SW 1271 (cell line): ENCODE results near the gene SYNGR4.

Experiments used
- DNase-seq, 2 experiments: peaks; one replicate each; lab custom pipeline; 2025; lab: John Stamatoyannopoulos, UW

Gene SYNGR4

DNA sequence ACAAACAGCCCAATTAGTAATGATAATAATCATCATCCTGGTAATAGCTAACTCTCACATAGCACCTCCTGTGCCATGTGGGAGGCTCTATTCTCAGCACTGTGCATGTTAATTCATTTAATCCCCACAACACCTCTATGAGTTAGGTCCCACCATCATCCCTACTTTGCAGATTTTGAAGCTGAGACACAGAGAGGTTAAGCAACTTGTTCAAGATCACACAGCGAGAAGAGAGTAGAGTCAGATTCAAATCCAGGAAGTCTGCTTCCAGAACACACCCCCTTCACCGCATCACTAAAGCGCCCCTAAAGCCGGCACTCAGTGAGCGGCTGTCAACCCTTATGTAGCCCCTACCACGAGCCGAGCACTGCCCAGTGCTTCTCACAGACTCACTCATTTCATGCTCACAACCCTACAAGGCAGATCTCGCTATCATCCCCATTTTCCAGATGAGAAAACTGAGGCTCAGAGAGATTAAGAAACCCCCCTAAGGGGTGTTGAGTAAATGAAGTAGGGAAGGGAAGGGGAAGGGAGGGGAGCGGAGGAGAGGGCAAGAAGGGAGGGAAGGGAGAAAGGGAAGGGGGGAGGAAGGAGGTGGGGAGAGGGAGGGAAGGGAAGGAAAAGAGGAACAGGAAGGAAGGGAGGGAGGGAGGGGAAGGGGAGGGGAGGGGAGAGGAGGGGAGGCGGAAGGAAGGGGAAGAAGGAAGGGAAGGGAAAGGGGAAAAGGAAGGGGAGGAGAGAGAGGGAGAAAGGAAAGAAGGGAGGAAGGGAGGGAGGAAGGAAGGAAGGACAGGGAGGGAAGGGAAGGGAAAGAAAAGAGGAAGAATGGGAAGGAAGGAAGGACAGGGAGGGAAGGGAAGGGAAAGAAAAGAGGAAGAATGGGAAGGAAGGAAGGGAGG is 22.4 kb upstream of the SYNGR4 start:
- no peak for DNase-seq

DNA sequence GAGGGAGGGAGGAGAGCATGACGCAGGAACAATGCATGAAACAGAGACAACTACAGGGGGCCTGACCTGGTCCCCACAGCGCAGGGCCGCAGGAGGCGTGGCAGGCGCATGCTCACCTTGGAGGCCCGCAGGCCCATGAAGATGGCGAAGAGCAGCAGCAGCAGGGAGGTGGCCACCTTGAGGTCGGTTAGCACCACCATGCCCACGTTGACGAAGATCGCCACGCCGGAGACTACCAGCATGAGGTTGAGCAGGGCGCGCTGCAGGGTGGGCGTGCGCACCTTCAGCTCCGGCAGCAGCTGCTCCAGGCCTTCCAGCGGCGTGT is 21.8 kb upstream of the SYNGR4 start:
- no peak for DNase-seq

DNA sequence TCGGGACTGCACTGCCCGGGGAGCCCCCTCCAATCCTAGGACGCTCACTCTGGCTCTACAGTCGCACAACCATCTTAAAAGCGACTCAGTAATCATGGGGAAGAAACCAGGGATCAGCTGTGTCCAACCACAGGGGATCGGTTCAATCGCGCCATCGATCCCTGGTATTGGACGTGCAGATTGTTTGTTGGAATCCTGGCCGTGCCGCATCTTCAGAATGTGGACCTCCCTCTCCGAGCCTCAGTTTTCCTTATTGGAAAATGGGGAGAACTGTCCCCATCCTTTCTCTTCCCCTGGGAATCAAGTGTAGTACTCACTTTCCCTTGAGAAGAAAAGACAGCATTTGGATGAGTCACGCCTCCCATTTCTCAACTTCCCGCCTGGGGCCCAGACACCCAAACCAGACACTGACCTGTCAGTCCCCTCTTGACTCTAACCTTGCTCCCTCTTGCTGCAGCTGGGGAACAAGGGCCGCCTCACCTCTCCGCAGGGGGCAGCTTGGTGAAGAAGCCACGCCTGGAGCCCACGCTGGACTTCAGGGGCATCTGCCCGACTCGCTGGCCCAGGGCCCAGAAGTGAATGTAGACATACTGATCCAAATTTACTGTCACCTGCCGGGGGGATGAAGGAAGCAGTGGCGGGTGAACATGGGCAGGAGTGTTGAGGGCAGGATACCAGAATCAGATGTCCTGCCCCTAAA is 21.2 kb upstream of the SYNGR4 start:
- DNase-seq, result no peak

DNA sequence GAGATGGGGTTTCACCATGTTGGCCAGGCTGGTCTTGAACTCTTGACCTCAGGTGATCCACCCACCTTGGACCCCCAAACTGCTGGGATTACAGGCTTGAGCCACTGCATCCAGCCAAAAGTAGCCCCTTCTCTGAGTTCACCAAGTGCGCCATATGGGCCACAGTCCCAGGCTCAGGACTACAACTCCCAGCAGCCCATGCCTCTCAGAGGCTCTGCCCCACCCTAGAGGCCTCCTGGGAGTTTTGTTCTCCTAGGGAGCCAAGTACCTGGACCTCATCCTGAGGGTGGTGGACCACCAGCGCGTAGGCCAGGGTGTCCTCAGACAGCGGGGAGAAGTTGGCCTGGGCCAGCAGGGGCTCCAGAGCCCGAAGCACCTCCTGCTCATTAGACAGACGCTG is 19.3 kb upstream of the SYNGR4 start:
- DNase-seq, result no peak

DNA sequence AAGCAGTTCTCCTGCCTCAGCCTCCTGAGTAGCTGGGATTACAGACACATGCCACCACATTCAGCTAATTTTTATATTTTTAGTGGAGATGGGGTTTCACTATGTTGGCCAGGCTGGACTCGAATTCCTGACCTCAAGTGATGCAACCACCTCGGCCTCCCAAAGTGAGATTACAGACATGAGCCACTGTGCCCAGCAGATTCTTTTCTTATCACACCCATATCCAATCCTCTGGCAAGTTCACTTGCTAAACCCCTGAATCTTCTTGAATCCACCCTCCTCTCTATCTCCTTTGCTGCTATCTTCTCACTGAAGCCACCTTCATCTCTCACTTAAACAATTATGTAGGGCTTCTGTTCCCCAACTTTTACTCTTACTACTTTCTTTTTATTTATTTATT is 18.0 kb upstream of the SYNGR4 start:
- no peak for DNase-seq

DNA sequence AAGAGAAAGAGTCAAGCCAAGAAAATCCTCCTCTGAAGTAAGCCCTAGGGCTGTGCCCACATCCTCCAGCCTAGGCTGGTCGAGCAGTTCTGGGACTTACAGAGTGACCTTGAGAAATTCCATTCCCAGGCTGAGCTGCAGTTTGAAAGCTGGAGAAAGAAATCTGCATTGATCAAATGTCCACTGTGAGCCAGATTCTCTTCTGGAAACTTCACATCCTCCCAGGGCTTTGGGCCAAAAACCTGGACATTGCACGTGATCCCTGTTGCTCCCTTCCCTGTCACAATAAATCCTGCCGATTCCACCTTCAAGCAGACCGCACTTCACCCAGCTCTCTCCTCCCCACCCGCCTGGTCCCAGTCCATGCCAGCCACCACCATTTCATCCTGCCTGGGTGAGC is 16.1 kb upstream of the SYNGR4 start:
- no peak for DNase-seq

DNA sequence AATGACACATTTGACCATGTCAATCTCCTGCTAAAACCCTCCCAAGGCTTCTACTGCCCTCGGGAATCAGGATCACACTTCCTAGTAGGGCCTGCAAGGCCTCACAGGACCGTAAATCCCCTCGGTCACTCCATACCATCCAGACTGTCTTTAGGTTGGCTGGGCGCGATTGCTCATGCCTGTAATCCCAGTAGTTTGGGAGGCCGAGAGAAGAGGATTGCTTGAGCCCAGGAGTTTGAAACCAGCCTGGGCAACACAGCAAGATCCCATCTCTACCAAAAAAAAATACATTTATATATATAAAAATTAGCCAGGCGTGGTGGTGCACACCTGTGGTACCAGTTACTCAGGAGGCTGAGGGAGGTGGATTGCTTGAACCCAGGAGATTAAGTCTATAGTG is 15.4 kb upstream of the SYNGR4 start:
- DNase-seq, result no peak

DNA sequence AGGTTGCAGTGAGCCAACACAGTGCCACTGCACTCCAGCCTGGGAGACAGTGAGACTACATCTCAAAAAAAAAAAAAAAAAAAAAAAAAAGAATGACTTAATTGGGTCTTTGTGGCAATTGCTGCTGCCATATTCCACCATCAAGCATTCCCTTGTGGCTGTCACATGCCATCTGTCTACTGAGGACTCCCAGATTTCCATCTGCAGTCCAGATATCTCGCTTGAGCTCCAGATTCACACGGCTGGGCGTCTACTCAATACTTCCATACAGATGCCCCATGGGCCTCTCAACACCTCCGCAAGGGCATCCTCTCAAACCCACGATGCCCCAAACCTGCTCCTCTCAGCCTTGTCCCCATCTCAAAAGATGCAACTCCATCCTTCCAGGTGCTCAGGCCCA is 13.3 kb upstream of the SYNGR4 start:
- DNase-seq, result no peak

DNA sequence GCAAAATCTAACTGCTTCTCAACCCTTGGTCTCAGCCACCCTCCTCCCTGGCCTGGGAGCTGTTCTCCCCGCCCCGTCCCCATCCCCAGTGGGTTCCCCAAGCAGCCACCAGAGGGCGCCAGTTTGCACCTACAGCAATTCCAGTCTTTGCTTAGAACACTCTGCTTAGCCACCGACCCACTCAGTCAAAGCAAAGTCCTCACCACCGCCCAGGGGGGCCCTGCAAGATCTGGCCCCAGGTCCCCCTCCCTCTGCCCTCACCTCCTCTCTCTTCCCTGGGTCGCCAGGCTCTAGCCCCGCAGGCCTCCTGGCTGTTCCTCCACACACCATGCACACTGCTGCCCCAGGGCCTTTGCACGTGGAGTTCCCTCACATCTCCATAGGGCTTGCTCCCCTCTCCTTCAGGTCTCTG is 12.8 kb upstream of the SYNGR4 start:
- DNase-seq, result peak in 1 of 2 experiments; percentile 21

DNA sequence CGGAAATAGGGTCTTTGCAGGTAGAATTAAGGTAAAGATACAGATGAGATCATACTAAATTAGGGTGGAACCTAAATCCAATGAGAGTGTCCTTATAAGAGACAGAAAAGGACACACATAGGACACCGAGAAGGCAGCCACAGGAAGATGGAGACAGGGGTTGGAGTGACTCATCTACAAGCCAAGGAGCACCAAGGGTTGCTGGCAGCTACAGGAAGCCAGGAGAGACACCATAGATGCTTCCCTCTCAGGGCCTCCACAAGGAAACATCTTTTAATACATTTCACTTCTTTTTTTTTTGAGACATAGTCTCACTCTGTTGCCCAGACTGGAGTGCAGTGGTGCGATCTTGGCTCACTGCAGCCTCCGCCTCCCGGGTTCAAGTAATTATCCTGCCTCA is 10.5 kb upstream of the SYNGR4 start:
- DNase-seq, result no peak

DNA sequence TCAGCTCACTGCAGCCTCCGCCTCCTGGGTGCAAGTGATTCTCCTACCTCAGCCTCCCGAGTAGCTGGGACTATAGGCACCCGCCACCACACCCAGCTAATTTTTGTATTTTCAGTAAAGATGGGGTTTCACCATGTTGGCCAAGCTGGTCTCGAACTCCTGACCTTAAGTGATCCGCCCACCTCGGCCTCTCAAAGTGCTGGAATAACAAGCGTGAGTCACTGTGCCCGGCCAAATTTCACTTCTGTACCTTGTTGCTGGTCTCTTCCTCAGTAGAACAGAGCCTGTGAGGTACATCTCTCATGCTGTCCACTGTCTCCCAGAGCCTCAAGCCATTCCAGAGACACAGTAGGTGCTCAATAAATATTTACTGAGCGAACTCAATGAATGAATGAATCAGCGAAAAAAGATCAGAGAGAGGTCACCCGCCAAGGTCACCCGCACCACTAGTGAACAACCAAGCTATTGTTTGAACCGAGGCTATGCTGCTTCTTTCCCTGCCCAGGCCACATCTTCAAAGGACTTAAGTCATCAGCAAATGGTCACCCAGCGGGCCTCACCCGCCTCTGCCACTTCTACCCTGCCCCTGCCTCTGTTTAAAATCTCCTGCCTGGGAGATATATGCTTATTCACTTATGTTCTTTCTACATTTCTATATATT is 9.7 kb upstream of the SYNGR4 start:
- no peak for DNase-seq

DNA sequence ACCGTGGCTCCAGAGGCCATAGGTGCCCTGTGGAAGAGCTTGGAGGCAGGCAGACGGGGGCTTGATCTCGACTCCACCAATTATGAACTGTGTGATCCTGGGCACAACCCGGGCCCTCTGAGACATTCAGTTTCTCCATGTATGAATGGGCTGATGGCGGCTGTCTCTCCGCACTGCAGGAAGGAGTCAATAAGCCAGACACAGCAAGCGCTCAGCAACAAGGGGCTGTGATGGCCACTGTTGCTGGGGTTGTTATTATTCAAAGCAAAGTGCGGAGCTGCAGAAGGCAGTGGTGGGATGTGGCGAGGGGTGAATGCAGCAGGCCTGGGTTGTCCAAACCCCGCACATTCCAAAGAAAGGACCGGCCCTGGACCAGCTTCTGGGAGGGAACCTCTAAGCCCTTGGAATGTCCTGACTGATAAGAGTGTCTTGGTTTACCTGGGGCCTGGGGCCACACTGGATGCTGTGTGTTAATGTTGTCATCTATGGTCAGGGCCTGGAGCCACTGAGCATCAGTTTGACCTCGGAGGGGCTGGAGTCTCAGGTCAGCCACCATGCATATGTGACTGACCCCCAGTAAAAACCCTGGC is 8.7 kb upstream of the SYNGR4 start:
- no peak for DNase-seq

DNA sequence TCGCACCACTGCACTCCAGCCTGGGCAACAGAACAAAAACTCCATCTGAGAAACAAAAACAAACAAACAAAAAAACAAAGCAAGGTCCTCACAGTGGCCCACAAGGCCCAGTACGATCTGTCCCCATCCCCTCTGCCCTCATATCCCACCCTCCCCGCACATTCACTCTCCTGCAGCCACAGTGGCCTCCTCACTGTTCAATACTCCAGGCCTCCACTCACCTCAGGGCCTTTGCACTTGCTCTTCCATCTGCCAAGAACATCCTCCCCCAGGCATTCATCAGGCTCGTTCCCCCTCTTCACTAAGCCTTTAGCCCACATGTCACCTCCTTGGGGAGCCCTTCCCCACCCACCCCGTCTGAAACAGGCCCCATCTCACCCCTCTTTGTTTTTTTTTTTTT is 5.0 kb upstream of the SYNGR4 start:
- no peak for DNase-seq

DNA sequence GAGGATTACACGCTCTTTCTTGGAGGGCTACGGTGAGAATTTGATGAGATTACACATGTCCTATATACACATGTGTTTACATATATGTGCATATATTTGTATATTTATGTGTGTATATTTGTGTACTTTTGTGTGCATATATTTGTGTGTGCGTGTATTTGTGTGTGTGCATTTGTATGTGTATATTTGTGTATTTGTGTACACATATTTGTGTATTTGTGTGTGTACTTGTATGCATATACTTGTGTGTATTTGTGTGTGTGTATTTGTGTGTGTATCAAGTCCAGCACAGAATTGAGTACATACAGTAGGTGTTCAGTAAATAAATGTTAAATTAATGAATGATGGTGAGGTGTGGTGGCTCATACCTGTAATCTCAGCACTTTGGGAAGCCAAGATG is 2.3 kb upstream of the SYNGR4 start:
- DNase-seq, result no peak

DNA sequence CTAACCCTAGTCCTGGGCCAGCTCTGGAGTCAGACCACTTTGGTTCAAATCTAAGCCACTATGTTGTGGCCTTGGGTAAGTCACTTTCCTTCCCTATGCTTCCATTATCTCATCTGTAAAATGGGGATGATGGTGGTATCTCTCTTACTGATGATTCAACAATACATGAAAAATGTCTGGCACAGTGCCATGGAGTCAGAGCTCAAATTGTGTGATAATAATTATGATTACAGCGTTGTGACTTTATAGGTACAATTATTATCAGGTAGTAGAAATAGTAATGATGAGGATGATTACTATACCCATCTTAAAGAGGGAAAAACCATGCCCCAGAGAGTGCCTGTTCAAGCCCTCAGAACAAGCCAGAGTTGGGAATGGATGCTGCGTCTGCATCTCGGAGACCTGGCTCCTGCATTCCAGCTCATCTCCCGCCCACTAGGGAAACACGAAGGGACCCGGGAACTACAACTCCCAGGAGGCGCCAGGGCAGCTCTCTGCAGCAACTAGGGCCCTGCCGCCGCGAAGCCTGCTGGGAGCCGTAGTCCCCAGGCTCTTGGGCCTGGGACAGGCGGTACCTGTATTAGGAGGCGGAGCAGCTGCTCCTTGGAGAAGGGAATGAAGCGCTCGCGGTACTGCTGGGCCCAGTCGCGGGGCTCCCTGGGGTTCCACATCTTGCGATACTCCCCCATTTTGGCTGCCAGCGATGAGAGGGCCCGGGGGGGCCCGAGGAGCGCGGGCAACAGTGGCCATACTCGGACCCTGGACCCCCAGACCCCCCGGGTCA is 1.3 kb upstream of the SYNGR4 start:
- peak; percentile 81 to 92 for DNase-seq

DNA sequence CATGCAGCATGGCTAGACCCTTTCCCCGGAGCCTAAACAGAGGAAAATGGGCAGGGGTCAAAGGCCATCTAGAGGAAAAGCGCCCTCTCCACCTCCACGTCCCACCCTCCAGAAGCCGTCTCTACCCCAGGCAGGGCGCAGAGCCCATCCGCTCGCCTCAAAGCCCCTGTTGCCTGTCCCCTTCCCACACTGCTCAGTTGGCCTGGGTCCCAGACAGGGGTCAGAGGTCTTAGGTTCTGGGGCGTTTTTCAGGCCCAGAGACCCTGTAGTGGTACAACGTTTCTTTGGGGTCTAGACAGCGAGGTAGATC is 712 bp upstream of the SYNGR4 start:
- DNase-seq, result no peak

DNA sequence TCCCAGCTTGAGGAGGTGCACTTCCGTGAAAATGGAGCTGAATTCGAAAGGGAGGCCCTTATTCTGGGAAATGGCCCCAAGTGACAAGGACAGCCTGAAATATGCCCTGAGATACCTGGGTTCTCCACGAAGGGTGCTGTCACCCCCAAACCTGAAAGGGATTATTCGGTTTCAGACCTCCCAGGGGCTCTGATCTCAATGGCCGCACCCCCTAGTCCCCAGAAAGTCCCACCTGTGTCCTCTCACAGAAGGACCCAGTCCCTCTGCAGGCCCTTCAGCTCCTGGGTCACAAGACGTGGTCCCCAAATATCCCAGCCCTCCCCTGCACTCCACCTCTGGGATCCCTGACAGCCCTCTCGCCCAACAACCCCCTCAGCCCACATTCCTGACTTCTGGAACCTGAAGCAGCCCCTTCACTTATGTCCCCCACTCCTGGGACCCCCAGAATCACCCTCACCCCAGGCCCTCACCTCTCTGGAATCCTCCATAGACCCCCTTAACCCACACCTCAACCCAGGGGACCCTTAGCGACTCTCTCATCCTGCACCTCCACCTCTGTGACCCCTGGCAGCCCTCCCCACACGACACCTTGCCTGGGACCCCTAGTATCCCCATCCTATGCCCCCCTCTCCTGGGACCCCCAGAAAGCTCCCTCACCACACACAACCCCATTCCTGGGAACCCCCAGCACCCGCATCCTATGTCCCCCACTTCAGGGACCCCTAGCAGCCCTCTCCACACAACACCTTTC is 606 bp downstream of the SYNGR4 start:
- DNase-seq, result no peak

DNA sequence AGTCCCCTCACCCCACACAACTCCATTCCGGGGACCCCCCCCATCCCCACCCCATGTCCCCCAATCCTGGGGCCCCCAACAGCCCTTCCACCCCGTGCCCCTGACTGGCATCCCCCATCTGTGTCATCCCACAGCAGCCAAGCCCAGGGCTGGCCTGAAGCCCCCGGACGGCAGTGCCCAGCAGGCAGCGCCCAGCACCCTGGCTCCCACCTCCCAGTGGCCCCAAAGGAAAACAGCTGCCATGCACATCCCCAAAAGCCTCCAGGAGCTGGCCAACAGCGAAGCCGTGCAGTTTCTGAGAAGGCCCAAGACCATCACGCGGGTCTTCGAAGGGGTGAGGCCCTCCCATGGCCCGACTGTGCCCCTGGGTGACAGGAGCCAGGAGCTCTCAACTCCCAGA is 1.4 kb downstream of the SYNGR4 start:
- DNase-seq, result no peak

DNA sequence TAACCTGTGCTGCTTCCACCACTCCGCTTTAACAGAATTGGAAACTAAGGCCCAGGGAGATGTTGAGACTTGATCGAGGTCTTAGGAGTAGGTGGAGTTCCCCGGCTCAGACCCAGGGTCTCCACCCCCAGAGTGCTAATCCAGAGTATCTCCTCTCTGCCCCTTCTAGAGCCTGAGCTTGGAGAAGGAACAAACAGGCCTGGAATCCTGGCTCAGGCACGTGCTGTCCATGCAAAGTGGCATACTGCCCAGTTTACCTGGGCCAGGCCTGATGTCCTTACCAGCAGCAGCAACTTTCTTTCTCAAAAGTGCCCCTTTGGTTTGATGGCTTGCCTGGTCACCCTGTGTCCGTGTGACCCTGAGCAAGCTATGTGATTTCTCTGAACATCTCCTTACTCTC is 3.7 kb downstream of the SYNGR4 start:
- DNase-seq, result no peak

DNA sequence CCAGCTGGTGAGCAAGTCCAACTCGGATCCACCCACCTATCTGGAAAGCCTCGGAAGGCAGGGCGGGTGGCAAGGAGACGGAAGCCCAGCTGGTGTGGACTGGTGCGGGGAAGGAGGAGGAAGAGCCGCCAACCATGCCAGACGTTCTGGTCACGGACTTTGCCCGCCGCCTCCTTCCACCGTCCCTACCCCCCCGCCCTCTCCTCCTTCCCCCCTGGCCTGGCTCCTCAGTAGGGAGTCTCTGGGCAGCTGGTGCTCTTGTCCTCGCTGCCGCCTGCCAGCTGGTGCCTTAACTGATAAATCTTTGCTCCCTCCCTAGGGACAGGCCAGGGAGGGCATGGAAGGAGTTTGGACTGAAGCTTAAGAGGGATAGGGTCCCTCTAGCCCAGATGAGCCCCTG is 4.8 kb downstream of the SYNGR4 start:
- no peak for DNase-seq

DNA sequence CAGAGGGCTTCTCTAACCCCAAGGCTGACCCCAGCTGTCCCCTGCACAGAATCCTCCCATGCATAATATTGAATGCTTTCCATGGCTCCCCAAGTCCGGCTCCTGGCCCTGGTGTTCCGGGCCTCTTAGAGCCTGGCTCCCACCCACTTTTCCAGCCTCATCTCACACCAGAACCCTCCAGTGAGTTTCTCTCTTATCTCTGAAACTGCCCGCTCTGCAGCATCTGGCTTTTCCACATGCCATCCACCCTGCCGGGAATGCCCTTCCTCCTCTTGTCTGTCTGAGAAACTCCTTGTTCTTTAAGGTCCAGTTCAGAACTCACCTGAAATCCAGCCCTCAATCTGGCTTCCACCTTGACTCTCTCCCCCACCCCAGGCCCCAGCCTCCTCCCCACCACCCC is 6.8 kb downstream of the SYNGR4 start:
- no peak for DNase-seq
